Keratinocyte (primary cell): ENCODE measurements around the gene TLK1. TPM values are rescaled to one million over a fixed set of nuclear protein-coding genes. Genes with fewer than 3 reads are reported as not detected.

Source experiments
- DNase-seq: peaks from one replicate; pipeline ENCODE4 v3.0.0-alpha.2; 2011; ENCODE audit warnings: low read depth, missing footprints, low spot score
- FAIRE-seq: peaks from 2 replicates; lab custom pipeline; 2011; peaks lifted over from hg19 to GRCh38; lab: Jason Lieb, UNC
- H2AFZ ChIP-seq: 2 replicates; pipeline ENCODE4 v1.6.0; 2012; ENCODE audit warnings: low read length, control low read depth, inconsistent platforms; ENCODE audit not compliant: control insufficient read depth
- H3K27ac ChIP-seq: 2 replicates; pipeline ENCODE4 v1.5.1; 2011; ENCODE audit warnings: low read length; ENCODE audit not compliant: control insufficient read depth, insufficient read depth
- H3K27me3 ChIP-seq: 3 replicates; pipeline ENCODE4 v1.6.0; 2011; ENCODE audit warnings: low read length; ENCODE audit not compliant: control insufficient read depth, insufficient read depth; ENCODE audit errors: extremely low read depth
- H3K36me3 ChIP-seq, 2 experiments: 2 replicates in 1 of 2; 3 replicates in 1 of 2; pipeline ENCODE4 v1.5.1; 2011; ENCODE audit warnings: low read length in 2 of 2, mild to moderate bottlenecking in 1 of 2; ENCODE audit not compliant: control insufficient read depth in 2 of 2, insufficient read depth in 2 of 2; ENCODE audit errors: extremely low read depth in 1 of 2
- H3K4me1 ChIP-seq: 3 replicates; pipeline ENCODE4 v1.5.1; 2011; ENCODE audit warnings: low read length; ENCODE audit not compliant: control insufficient read depth, insufficient read depth; ENCODE audit errors: extremely low read depth
- H3K4me2 ChIP-seq: 3 replicates; pipeline ENCODE4 v1.6.0; 2011; ENCODE audit warnings: low read depth, low read length; ENCODE audit not compliant: control insufficient read depth, insufficient read depth; ENCODE audit errors: extremely low read depth
- H3K4me3 ChIP-seq, 3 experiments: fragments of 200-600 bp in 1 of 3; sonication (generic) in 1 of 3; 2 replicates in 2 of 3; 3 replicates in 1 of 3; pipeline ENCODE4 v1.5.1; 2011 to 2016; ENCODE audit warnings: low read length in 3 of 3, mild to moderate bottlenecking in 3 of 3, control low read depth in 2 of 3, inconsistent platforms in 1 of 3, low read depth in 1 of 3, mixed read lengths in 1 of 3, mixed run types in 1 of 3, moderate library complexity in 1 of 3; ENCODE audit not compliant: control insufficient read depth in 2 of 3, insufficient read depth in 2 of 3; ENCODE audit errors: extremely low read depth in 1 of 3
- H3K79me2 ChIP-seq: 2 replicates; pipeline ENCODE4 v1.6.0; 2012; ENCODE audit warnings: low read length; ENCODE audit not compliant: control insufficient read depth, insufficient read depth
- H3K9ac ChIP-seq: 3 replicates; pipeline ENCODE4 v1.6.0; 2011; ENCODE audit warnings: low read length; ENCODE audit not compliant: control insufficient read depth, insufficient read depth; ENCODE audit errors: extremely low read depth
- H3K9me1 ChIP-seq: 3 replicates; pipeline ENCODE4 v1.6.0; 2011; ENCODE audit warnings: low read length; ENCODE audit not compliant: control insufficient read depth, insufficient read depth; ENCODE audit errors: extremely low read depth
- H3K9me3 ChIP-seq: 2 replicates; pipeline ENCODE4 v1.5.1; 2012; ENCODE audit warnings: low read depth, low read length; ENCODE audit not compliant: control insufficient read depth
- H4K20me1 ChIP-seq: 3 replicates; pipeline ENCODE4 v1.6.0; 2011; ENCODE audit warnings: low read length; ENCODE audit not compliant: control insufficient read depth, insufficient read depth; ENCODE audit errors: extremely low read depth
- EZH2 ChIP-seq: IDR thresholded peaks from one replicate; pipeline ENCODE4 v1.6.1; 2012; ENCODE audit warnings: inconsistent platforms, mild to moderate bottlenecking, low read length, moderate library complexity
- dilution Hi-C: fragments of 300-500 bp; cut with MboI; formaldehyde crosslinking; loops from one replicate; pipeline ENCODE4 v1.7.0; 2020; ENCODE audit warnings: low sequenced_read_pairs; ENCODE audit not compliant: extremely low pct_ligation_motif_present
- polyA plus RNA-seq, 5 experiments: library from polyadenylated mRNA; depleted of rRNA in 3 of 5; stranded (reverse) in 3 of 5; stranded (forward) in 1 of 5; unstranded in 1 of 5; fragments of >200 nt; gene quantifications; 1 replicate in 1 of 5; 2 replicates in 3 of 5; 3 replicates in 1 of 5; pipeline versions ENCODE4 v1.2.1 to v1.2.3, GENCODE V29; 2011 to 2012; ENCODE audit warnings: missing spikeins in 2 of 5, low read depth in 1 of 5, low replicate concordance in 1 of 5
- TF ChIP-seq, protein P1 (sequence below), 3 experiments: IDR thresholded peaks in 1 of 3; conservative IDR thresholded peaks in 1 of 3; optimal IDR thresholded peaks in 1 of 3; 2 replicates in 2 of 3; 3 replicates in 1 of 3; pipeline versions ENCODE3 to v1.5.1; 2011; ENCODE audit warnings: low read length in 3 of 3, mild to moderate bottlenecking in 3 of 3, moderate library complexity in 2 of 3, control low read depth in 1 of 3, inconsistent platforms in 1 of 3; ENCODE audit not compliant: insufficient read depth in 2 of 3; ENCODE audit errors: extremely low read depth in 1 of 3

Gene TLK1
- polyA plus RNA-seq, 1 donor (not counting 4 experiments of a cell fraction or from before 2014, with no cell fraction given) = 14.7 TPM

DNA sequence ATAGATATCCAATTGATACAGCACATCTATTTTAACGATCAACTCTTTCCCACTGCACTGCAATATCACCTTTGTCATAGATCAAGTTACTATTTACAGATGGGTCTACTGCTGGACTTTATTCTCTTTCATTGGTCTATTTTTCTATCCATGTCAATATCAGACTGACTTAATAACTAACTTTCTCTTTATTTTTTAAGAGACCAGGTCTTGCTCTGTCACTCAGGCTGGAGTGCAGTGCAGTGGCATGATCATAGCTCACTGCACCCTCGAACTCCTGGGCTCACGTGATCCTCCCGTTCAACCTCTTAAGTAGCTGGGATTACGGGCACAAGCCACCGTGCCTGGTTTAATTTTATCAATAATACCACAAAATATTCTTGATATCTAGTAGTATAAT is 71.2 kb downstream of the TLK1 start:
- FAIRE-seq = no peak
- no peak for TF ChIP-seq EZH2
- TF ChIP-seq, protein P1, sequence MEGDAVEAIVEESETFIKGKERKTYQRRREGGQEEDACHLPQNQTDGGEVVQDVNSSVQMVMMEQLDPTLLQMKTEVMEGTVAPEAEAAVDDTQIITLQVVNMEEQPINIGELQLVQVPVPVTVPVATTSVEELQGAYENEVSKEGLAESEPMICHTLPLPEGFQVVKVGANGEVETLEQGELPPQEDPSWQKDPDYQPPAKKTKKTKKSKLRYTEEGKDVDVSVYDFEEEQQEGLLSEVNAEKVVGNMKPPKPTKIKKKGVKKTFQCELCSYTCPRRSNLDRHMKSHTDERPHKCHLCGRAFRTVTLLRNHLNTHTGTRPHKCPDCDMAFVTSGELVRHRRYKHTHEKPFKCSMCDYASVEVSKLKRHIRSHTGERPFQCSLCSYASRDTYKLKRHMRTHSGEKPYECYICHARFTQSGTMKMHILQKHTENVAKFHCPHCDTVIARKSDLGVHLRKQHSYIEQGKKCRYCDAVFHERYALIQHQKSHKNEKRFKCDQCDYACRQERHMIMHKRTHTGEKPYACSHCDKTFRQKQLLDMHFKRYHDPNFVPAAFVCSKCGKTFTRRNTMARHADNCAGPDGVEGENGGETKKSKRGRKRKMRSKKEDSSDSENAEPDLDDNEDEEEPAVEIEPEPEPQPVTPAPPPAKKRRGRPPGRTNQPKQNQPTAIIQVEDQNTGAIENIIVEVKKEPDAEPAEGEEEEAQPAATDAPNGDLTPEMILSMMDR (optimal IDR thresholded peaks at IDR 0.05 in 1 of 3, IDR thresholded peaks at IDR 0.05 in 1 of 3, conservative IDR thresholded peaks at IDR 0.05 in 1 of 3; ENCODE audit: extremely low read depth in 1 of 3, insufficient read depth in 2 of 3, low read length in 3 of 3) = no peak

DNA sequence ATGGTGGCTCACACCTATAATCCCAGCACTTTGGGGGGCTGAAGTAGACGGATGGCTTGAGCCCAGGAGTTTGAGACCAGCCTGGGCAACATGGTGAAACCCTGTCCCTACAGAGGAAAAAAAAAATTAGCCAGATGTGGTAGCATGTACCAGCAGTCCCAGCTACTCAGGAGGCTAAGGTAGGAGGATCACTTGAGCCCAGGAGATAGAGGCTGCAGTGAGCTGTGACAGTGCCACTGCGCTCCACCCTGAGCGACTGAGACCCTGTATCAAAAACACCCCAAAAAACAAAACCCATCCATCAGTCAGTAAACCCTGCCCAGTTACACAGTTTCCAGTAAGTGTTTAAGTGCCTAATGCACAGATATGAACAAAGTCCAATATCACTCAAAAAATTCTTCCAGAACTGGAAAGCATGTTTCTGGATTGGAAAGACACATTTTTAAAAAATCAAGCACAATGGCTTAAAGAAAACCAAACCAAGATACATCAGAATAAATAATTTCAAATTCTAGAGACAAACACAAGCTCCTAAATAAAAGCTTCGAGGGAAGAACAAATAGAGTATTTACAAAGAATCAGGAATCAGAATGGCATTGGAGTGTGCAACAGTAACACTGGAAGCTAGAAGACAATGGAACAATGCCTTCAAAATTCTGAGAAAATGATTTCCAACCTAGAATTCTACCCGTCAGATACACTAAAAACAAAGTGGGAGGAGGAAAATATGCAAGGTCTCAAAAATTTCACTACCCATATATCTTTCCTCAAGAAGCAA is 72.4 kb downstream of the TLK1 start:
- H3K9ac ChIP-seq = no peak overlapping the region
- H3K27me3 ChIP-seq = no peaks in the 10 kb centered on the region
- peaks cover 0 to 2% of the 10 kb centered on the region in 2 experiments for H3K36me3 ChIP-seq
- H2AFZ ChIP-seq = no peak overlapping the region
- H3K4me1 ChIP-seq = peaks cover 3% of the 10 kb centered on the region
- DNase-seq (no peak), FAIRE-seq (peak; percentile 9)
- dilution Hi-C loops = no loop called here
- no peak overlapping the region for H3K4me3 ChIP-seq
- H3K9me3 ChIP-seq = no peaks in the 10 kb centered on the region
- no peak overlapping the region for H3K4me2 ChIP-seq
- H3K79me2 ChIP-seq = peaks cover 56% of the 10 kb centered on the region
- H3K27ac ChIP-seq = no peak overlapping the region
- no peak for TF ChIP-seq EZH2
- TF ChIP-seq, protein P1 (optimal IDR thresholded peaks at IDR 0.05 in 1 of 3, IDR thresholded peaks at IDR 0.05 in 1 of 3, conservative IDR thresholded peaks at IDR 0.05 in 1 of 3; ENCODE audit: extremely low read depth in 1 of 3, insufficient read depth in 2 of 3, low read length in 3 of 3) = no peak
- H3K9me1 ChIP-seq = no peaks in the 10 kb centered on the region
- no peaks in the 10 kb centered on the region for H4K20me1 ChIP-seq

More for the DNA sequence above, 71.2 kb downstream of the TLK1 start:
- no peak overlapping the region for H3K9ac ChIP-seq
- H3K9me3 ChIP-seq = no peaks in the 10 kb centered on the region
- H4K20me1 ChIP-seq = no peaks in the 10 kb centered on the region
- no peak overlapping the region for H3K4me3 ChIP-seq
- no peak overlapping the region for H3K27ac ChIP-seq
- dilution Hi-C loops = no loop called here
- no peak overlapping the region for H3K4me2 ChIP-seq
- no peak for DNase-seq
- no peaks in the 10 kb centered on the region for H3K27me3 ChIP-seq
- H3K79me2 ChIP-seq = peaks cover 54% of the 10 kb centered on the region
- no peak overlapping the region for H2AFZ ChIP-seq
- H3K4me1 ChIP-seq = no peaks in the 10 kb centered on the region
- no peaks in the 10 kb centered on the region for H3K9me1 ChIP-seq
- peaks cover 0 to 2% of the 10 kb centered on the region in 2 experiments for H3K36me3 ChIP-seq
